Measurements from ENCODE around the gene MGAT3.

- no peak for TF ChIP-seq CTCF (IDR thresholded peaks at IDR 0.05 in 4 of 5, conservative IDR thresholded peaks at IDR 0.05 in 1 of 5)
- TF ChIP-seq POLR2A (IDR thresholded peaks at IDR 0.05): no peak
Observed at GRCh38 chr22:39423976-39424375, 32.8 kb upstream of the MGAT3 start.

All from gastrocnemius medialis (tissue), 4 donors.